Measurements from ENCODE around the gene FBLN7. TPM values are rescaled to one million over a fixed set of nuclear protein-coding genes. Genes with fewer than 3 reads are reported as not detected.

Gene FBLN7
- total RNA-seq, 1 donor from 2014 or later = 9.3 TPM

DNA sequence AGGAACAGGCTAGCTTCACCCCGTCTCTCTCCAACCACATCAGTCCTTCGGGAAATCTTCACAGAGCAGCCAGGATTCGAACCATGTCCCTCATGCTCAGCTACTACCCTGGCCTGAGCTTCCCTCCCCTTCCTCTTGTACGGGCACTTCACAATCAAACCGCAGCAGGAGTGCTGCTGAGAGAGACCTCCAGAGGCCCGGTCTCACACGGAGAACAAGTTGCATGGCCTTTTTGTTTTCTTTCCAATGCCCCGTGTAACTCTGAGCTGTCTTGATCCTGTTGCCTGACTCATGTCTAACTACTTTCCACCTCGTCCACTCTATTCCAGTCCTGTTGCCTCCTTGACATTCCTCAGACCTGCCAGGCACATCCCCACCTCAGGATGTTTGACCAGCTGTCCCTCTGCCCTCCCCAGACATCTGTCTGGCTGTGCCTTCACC is 25.4 kb downstream of the FBLN7 start:
- Mint-ChIP-seq H3K36me3 (ENCODE audit: insufficient read depth) (peaks cover 2% of the 10 kb centered on the region), H3K27me3 (no peaks in the 10 kb centered on the region), H3K27ac (no peak overlapping the region), H3K9me3 (ENCODE audit: low read depth) (no peaks in the 10 kb centered on the region), H3K4me3 (ENCODE audit: low read depth) (no peak overlapping the region), H3K4me1 (ENCODE audit: low read depth) (peaks cover 5% of the 10 kb centered on the region)
- no peak for DNase-seq (ENCODE audit: low spot score, unreplicated experiment)
- TF ChIP-seq, protein P1, sequence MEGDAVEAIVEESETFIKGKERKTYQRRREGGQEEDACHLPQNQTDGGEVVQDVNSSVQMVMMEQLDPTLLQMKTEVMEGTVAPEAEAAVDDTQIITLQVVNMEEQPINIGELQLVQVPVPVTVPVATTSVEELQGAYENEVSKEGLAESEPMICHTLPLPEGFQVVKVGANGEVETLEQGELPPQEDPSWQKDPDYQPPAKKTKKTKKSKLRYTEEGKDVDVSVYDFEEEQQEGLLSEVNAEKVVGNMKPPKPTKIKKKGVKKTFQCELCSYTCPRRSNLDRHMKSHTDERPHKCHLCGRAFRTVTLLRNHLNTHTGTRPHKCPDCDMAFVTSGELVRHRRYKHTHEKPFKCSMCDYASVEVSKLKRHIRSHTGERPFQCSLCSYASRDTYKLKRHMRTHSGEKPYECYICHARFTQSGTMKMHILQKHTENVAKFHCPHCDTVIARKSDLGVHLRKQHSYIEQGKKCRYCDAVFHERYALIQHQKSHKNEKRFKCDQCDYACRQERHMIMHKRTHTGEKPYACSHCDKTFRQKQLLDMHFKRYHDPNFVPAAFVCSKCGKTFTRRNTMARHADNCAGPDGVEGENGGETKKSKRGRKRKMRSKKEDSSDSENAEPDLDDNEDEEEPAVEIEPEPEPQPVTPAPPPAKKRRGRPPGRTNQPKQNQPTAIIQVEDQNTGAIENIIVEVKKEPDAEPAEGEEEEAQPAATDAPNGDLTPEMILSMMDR (IDR thresholded peaks at IDR 0.05; ENCODE audit: unreplicated experiment) = no peak

DNA sequence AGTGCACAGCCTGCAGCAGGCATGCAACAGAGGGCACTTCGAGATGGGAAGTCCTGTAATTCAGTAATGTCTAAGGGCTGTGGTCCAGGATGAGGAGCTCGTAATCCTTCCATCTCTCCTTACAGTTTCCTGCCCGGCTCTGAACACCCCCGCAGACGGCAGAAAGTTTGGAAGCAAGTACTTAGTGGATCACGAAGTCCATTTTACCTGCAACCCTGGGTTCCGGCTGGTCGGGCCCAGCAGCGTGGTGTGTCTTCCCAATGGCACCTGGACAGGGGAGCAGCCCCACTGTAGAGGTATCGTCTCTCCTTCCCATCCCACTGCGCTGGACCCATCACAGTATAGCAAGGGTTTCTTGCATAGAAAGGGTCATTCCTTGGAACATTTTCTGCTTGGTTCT is 26.7 kb downstream of the FBLN7 start:
- no peaks in the 10 kb centered on the region for H3K9me3 Mint-ChIP-seq (ENCODE audit: low read depth)
- no peak overlapping the region for H3K27ac Mint-ChIP-seq
- no peaks in the 10 kb centered on the region for H3K27me3 Mint-ChIP-seq
- TF ChIP-seq, protein P1 (IDR thresholded peaks at IDR 0.05; ENCODE audit: unreplicated experiment) = no peak
- no peak for DNase-seq (ENCODE audit: low spot score, unreplicated experiment)
- H3K36me3 Mint-ChIP-seq (ENCODE audit: insufficient read depth) = peaks cover 4% of the 10 kb centered on the region
- no peak overlapping the region for H3K4me3 Mint-ChIP-seq (ENCODE audit: low read depth)
- peaks cover 5% of the 10 kb centered on the region for H3K4me1 Mint-ChIP-seq (ENCODE audit: low read depth)

DNA sequence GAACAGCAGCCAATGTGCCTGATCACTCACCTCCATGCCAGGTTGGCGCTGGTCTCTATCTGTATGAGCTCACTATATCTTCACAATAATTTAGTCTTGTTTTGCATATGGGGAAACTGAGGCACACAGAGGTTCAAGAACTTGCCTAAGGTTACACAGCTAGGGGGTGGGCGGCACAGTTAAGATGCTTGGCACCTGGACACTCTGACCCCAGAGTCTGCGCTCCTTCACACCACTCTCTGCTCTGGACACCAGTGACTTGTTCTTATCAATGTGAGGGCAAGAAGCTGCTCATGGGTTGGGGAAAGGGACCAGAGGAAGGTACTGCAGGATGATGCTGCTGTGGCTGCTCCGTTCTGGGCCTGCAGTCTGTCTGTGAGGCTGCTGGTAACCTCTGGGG is 27.1 kb downstream of the FBLN7 start:
- TF ChIP-seq, protein P1 (IDR thresholded peaks at IDR 0.05; ENCODE audit: unreplicated experiment) = no peak
- no peak for DNase-seq (ENCODE audit: low spot score, unreplicated experiment)
- Mint-ChIP-seq H3K4me1 (ENCODE audit: low read depth) (peaks cover 5% of the 10 kb centered on the region), H3K27ac (no peak overlapping the region), H3K36me3 (ENCODE audit: insufficient read depth) (peaks cover 4% of the 10 kb centered on the region), H3K27me3 (no peaks in the 10 kb centered on the region), H3K4me3 (ENCODE audit: low read depth) (no peak overlapping the region), H3K9me3 (ENCODE audit: low read depth) (no peaks in the 10 kb centered on the region)

DNA sequence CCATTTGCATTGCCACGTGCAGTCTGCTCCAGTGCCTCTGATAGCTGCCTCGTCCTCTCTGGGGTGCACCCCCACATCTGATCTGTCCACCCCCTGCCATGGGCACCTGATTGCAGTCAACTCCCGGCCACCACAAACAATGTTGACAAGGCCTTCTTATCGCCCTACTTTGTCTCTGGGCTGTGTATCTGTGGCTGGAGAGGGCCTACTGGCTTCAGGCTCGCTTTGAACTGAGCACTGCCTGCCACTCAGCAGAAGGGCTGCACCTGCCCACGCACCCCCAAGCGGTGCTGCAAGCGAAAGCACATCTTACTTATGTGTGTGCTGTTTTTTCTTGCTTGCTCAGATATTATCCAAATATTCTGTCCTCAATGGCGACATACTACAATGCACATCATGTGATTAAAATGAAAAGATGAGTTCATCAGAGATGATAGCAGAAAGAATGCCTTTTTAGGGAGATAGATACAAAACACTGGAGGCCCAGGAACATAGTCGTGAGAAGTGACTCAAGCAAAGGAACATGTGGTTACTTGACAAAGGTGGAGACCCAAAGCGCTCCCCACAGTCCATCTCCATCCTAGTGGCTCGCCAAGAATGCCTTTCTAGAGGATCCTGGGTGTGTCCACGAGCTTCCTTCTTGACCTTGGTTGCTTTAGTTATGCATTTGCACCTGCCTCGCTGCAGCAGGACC is 28.8 kb downstream of the FBLN7 start:
- H3K4me3 Mint-ChIP-seq (ENCODE audit: low read depth) = no peak overlapping the region
- peaks cover 3% of the 10 kb centered on the region for H3K36me3 Mint-ChIP-seq (ENCODE audit: insufficient read depth)
- H3K27ac Mint-ChIP-seq = no peak overlapping the region
- DNase-seq (ENCODE audit: low spot score, unreplicated experiment) = no peak
- no peaks in the 10 kb centered on the region for H3K27me3 Mint-ChIP-seq
- no peaks in the 10 kb centered on the region for H3K9me3 Mint-ChIP-seq (ENCODE audit: low read depth)
- TF ChIP-seq, protein P1 (IDR thresholded peaks at IDR 0.05; ENCODE audit: unreplicated experiment) = no peak
- peaks cover 5% of the 10 kb centered on the region for H3K4me1 Mint-ChIP-seq (ENCODE audit: low read depth)

DNA sequence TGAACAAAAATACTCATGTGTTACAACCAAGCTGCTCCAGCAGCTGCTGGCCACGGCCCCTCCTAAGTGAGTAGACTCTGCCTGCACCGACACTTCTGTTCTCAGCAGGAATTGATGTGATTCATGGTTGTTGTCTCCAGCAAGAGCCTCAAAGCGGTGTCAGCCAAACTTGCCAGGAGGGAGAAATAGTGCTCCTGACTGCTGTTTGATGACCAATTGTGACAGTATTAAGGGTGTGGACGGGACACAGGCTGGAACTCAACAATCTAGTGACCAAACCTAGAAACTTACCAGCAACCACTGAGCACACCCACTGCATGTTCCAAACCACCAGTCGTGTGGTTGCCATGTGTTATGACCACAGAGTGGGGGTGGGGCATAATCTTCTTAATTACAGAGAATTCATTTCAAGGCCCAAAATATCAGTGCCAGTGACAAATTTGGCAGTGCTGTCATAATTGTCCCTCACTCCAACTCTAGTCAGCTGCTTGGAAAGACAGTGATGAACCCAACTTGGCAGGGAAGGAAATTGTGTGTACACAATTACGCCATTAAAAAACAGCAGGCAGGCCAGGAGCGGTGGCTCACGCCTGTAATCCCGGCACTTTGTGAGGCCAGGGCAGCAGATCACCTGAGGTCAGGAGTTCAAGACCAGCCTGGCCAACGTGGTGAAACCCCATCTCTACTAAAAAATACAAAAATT is 30.4 kb downstream of the FBLN7 start:
- Mint-ChIP-seq H3K27me3 (no peaks in the 10 kb centered on the region), H3K4me3 (ENCODE audit: low read depth) (no peak overlapping the region), H3K36me3 (ENCODE audit: insufficient read depth) (peaks cover 3% of the 10 kb centered on the region), H3K4me1 (ENCODE audit: low read depth) (peaks cover 5% of the 10 kb centered on the region), H3K27ac (no peak overlapping the region), H3K9me3 (ENCODE audit: low read depth) (no peaks in the 10 kb centered on the region)
- TF ChIP-seq, protein P1 (IDR thresholded peaks at IDR 0.05; ENCODE audit: unreplicated experiment) = no peak
- DNase-seq (ENCODE audit: low spot score, unreplicated experiment) = no peak
